HG02885 (cell line): Measurements from ENCODE around the gene RAB6A.
"Not testable (repeated sequence)": the region's sequence is repeated elsewhere in the genome, so short reads cannot be mapped to it uniquely, and the experiment has no call there.

Source experiments
- ATAC-seq: cut with Tn5 transposase; IDR thresholded peaks from one replicate; pipeline ENCODE4 v1.9.1; 2021; ENCODE audit warnings: mild to moderate bottlenecking; ENCODE audit not compliant: unreplicated experiment, poor library complexity

The RAB6A gene

GRCh38 chr11:73760679-73761402 lies at the start of gene RAB6A:
RAB6A (minus strand) TSS chr11:73761074; CDS start chr11:73760635, 439 bp downstream.
- ATAC-seq, result peak; percentile 91

GRCh38 chr11:73810637-73811036 lies 49.8 kb upstream of the RAB6A start:
- ATAC-seq, result no peak

GRCh38 chr11:73808052-73808451 lies 47.2 kb upstream of the RAB6A start:
- ATAC-seq, result no peak

GRCh38 chr11:73804712-73805111 lies 43.8 kb upstream of the RAB6A start:
- no peak for ATAC-seq

- ATAC-seq, result no peak
Measured at GRCh38 chr11:73801136-73801535, 40.3 kb upstream of the RAB6A start.

- ATAC-seq, result no peak
Measured at GRCh38 chr11:73800276-73800806, 39.5 kb upstream of the RAB6A start.

- no peak for ATAC-seq
Measured at GRCh38 chr11:73797457-73797856, 36.6 kb upstream of the RAB6A start.

GRCh38 chr11:73795925-73796632 lies 35.2 kb upstream of the RAB6A start:
- ATAC-seq, result no peak

GRCh38 chr11:73792584-73792983 lies 31.7 kb upstream of the RAB6A start:
- ATAC-seq, result no peak

GRCh38 chr11:73789279-73789670 lies 28.4 kb upstream of the RAB6A start:
- no peak for ATAC-seq

- ATAC-seq, result peak; percentile 94
Measured at GRCh38 chr11:73787643-73788558, 27.0 kb upstream of the RAB6A start, which contains the start of gene MRPL48. MRPL48 (plus strand) TSS chr11:73787874; CDS start chr11:73787972, 98 bp downstream.

- ATAC-seq, result no peak
Measured at GRCh38 chr11:73787051-73787642, 26.3 kb upstream of the RAB6A start.

GRCh38 chr11:73785467-73785866 lies 24.6 kb upstream of the RAB6A start:
- not testable (repeated sequence) for ATAC-seq

GRCh38 chr11:73784734-73785133 lies 23.9 kb upstream of the RAB6A start:
- ATAC-seq, result no peak

GRCh38 chr11:73784080-73784634 lies 23.3 kb upstream of the RAB6A start:
- no peak for ATAC-seq

GRCh38 chr11:73783483-73784020 lies 22.7 kb upstream of the RAB6A start:
- ATAC-seq, result no peak

- ATAC-seq, result no peak
Measured at GRCh38 chr11:73781303-73781702, 20.4 kb upstream of the RAB6A start.

GRCh38 chr11:73779084-73779902 lies 18.4 kb upstream of the RAB6A start:
- ATAC-seq, result peak; percentile 99

- ATAC-seq, result not testable (repeated sequence)
Measured at GRCh38 chr11:73770811-73771210, 9.9 kb upstream of the RAB6A start.
